ENCODE measurements around the gene TAF11L4.
"Not testable (repeated sequence)": the region's sequence is repeated elsewhere in the genome, so short reads cannot be mapped to it uniquely, and the experiment has no call there.

Gene TAF11L4

DNA sequence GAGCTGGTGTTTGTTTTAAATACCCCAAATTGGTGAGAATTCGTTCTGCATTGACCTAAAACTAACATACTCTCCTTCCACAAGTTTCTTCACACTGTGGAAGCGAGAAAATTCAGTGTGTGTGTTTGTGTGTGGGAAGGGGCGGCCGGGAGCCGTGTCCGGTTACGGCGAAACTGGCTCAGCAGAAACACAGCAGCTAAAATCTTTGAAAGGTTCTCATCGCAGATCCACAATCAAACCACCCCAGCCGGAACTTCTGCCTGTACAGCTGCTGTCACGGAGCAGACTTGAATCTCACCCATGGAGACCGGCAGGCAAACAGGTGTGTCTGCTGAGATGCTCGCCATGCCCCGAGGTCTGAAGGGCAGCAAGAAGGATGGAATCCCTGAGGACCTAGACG, at the start of gene TAF11L4:
Gene TAF11L4 (plus strand): TSS at position 301 of the 400 bp plus-strand sequence.
- not testable (repeated sequence) for DNase-seq

DNA sequence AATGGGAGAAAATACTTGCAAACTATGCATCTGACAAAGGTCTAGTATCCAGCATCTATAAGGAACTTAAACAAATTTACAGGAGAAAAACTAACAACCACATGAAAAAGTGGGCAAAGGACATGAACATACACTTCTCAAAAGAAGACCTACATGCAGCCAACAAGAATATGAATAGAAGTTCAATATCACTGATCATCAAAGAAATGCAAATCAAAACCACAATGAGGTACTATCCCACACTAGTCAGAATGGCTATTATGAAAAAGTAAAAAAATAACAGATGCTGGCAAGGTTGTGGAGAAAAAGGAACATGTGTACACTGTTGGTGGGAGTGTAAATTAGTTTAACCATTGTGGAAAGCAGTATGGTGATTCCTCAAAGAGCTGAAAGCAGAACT, 46.5 kb upstream of the TAF11L4 start:
- not testable (repeated sequence) for DNase-seq

DNA sequence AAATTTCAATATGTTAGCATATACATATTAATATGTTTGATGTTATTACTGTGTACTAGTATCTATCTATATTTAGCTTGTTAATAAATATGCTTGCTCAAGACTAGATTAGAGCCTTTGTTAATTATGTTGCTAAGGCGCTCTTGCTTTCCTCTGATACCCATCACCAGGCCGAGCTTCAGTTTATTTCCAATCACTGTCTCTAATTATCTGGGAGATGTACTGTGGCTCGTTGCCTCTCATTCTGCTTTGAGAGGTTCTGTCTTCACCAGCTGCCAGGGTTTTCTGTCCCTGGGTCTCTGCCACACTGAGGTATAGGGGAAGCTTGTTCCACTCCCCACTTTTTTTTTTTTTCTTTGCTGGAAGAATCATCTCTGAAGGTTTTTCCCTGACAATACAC, 44.6 kb upstream of the TAF11L4 start:
- DNase-seq, result no peak

DNA sequence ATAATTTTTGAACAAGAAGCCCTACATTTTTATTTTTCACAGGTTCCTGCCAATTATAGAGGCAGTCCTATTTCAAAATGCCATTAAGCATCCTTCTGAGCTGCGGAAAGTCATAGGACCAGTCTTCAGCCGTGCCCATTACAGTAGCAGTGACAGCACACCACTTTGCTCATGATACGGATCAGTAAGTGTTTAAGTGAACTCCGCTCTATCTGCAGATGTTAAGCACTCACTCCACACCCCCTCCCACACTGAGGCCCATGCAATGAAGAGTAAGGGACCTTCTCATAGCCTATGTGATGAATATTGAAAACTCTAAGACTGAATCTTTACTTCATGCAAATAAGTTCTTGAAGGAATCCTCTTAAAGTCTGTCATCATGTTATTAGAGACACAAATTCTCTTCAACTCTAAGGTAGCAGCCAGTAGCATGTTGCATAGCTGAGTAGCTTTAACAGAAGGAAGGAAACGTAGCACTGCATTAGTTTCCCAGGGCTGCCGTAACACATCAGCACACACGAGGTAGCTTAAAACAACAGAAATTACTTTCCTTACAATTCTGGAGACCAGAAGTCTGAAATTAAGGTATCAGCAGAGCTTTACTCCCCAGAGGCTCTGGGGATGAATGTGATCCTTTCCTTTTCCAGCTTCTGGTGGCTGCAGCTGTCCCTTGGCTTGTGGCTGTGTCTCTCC, 43.9 kb upstream of the TAF11L4 start:
- DNase-seq, result no peak

DNA sequence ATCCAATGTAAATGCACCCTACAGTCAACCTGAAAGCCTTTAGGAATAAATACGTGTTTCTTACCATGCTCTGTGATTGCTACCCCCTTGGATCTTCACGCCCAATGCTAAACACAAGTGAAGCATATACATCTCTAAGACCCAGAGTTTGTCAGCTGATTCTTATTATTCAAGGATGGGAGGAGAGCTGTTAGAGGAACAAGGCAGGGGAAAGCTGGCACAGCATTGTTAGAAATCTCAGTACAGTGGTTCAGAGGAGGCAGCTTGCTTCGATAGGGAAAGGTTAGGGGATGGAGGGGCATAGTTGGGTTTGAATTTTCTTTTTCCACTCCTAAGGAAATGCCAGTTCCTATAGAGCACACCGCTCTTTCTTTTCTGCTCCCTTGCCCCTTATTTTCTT, 40.2 kb upstream of the TAF11L4 start:
- DNase-seq, result no peak

DNA sequence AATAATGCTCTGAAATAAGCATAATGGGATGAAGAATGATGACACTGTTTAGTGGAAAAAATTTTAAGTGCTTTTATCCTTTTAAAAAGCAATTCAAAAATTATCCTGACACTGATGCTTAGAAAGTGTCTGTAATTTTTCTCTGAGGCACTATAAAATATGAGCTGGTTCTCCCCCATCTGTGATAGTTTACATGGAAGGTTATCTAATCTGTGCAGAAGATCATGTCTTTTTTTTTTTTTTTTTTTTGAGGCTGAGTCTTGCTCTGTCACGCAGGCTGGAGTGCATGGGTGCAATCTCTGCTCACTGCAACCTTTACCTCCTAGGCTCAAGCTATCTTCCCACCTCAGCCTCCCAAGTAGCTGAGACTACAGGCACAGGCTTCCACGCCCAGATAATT, 38.8 kb upstream of the TAF11L4 start:
- no peak for DNase-seq

DNA sequence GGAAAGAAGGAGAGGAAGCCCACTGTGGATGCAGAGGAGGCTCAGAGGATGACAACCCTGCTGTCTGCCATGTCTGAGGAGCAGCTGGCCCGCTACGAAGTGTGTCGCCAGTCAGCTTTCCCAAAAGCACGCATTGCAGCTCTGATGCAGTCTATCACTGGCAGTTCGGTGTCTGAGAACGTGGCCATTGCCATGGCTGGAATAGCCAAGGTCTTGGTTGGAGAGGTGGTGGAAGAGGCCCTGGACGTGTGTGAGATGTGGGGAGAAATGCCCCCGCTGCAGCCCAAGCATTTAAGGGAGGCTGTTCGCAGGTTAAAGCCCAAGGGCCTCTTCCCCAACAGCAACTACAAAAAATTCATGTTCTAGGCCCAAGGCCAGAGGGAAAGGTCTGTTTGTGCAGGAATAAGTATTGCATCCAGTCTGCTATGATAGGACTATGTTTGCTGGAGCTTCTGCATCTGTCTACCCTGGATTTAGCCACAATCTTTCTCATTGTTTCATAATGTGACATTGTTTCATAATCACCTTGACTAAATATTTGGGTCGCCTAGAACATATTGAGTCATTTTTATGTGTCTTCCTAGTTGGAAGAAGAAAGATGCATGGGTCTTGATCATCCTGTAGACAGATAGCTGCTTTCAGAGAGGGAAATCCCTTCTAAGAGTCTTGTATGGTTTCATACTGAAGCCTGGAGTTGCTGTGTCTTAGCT, 35.0 kb upstream of the TAF11L4 start:
- DNase-seq, result peak; percentile 20

DNA sequence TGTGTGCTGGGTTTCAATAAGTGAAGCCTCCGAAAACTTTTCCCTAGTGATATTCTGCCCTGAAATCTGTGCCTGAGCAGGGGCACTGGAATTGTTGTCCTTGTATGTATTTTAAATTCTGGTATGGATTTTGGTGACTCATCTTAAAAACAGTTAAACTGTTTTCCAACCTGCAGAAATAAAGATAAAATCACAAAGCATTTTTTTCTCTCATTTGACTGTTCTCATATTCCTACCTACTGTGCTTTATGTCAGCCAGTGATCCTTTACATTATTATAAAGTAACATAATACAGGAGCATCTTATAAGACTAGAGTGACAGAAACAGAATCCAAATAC, 34.5 kb upstream of the TAF11L4 start:
- no peak for DNase-seq

DNA sequence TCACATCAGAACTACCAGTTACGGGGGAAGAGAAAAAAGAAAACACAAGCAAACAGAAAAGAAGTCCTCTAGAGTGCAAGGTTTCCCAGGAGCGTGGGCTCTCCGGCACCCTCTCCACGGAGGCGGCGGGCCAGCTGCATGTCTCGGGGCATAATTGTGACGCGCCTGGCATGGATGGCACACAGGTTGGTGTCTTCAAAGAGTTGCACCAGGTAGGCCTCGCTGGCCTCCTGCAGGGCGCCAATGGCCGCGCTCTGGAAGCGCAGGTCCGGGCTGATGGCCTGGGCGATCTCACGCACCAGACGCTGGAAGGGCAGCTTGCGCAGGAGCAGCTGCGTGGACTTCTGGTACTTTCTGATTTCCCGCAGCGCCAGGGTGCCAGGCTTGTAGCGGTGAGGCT, 30.3 kb upstream of the TAF11L4 start:
- DNase-seq, result not testable (repeated sequence)

DNA sequence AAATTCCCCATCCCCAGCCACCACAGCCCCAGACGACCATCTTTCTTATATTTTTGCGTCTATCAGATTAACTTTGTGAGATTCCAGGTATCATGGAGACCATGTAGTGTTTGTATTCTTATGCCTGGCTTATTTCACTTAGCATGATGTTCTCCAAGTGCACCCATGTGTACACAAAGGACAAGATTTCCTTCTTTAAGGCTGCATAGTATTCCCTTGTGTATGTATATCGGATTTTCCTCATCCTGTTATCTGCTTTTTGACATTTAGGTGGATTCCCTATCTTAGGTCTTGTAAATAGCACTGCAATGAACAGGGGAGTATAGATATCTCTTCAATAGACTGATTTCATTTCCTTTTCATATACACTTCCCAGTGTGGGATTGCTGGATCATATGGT, 28.8 kb upstream of the TAF11L4 start:
- DNase-seq, result no peak

DNA sequence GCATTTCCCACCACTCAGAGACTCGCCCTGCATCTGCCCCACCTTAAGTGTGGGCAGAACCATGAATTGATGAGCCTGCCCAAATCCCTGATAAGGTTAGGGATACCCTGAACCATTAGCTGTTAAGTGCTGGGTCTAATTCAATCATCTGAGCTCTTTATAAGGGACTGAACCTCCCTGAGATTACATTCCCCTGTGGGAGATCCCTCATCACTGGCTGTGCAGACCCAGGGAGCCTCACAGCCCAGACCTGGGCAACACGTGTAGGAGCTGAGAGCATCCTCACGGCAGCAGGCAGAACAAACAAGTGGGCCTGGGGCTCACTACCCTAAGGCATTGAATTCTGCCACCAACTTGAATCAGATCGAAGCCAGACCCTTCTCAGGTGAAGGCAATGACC, 24.2 kb upstream of the TAF11L4 start:
- DNase-seq, result no peak

DNA sequence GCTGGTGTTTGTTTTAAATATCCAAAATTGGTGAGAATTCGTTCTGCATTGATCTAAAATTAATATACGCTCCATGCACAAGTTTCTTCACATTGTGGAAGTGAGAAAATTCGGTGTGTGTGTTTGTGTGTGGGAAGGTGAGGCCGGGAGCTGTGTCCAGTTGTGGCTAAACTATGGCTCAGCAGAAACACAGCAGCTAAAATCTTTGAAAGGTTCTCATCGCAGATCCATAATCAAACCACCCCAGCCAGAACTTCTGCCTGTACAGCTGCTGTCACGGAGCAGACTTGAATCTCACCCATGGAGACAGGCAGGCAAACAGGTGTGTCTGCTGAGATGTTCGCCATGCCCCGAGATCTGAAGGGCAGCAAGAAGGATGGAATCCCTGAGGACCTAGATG, 23.7 kb upstream of the TAF11L4 start, which contains the start of gene TAF11L2:
Gene TAF11L2 (plus strand): TSS at position 301 of the 400 bp plus-strand sequence.
- DNase-seq, result not testable (repeated sequence)

DNA sequence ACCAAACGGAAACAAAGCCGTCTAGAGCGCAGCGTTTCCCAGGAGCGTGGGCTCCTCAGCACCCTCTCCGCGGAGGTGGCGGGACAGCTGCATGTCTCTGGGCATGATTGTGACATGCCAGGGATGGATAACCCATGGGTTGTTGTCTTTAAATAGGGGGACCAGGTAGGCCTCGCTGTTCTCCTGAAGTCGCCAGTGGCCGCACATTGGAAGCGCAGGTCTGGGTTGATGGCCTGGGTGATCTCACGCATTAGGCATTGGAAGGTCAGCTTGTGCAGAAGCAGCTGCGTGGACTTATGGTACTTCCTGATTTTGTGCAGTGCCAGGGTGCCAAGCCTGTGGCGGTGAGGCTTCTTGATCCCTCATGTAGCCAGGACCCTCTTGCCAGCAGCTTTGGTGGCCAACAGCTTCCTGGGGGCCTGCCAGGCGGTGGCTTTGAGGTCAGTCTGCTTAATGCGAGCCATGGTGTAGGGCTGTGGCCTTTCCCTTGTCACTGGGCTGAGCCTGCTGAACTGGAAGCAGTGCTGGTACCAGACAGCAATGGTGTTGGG, 9.8 kb upstream of the TAF11L4 start:
- peak; percentile 13 for DNase-seq

DNA sequence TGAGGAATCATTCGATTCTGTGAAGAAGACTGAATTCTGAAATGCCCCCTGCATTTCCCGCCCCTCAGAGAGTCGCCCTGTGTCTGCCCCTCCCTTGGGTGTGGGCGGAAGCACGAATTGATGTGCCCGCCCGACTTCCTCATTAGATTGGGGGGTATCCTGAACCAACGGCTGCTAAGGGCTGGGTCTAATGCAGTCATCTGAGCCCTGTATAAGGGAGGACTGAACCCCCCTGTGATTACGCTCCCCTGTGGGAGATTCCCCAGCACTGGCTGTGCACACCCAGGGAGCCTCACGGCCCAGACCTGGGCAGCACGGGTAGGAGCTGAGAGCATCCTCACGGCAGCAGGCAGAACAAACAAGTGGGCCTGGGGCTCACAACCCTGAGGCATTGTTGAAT, 4.1 kb upstream of the TAF11L4 start:
- DNase-seq, result not testable (repeated sequence)

DNA sequence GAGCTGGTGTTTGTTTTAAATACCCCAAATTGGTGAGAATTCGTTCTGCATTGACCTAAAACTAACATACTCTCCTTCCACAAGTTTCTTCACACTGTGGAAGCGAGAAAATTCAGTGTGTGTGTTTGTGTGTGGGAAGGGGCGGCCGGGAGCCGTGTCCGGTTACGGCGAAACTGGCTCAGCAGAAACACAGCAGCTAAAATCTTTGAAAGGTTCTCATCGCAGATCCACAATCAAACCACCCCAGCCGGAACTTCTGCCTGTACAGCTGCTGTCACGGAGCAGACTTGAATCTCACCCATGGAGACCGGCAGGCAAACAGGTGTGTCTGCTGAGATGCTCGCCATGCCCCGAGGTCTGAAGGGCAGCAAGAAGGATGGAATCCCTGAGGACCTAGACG, 3.5 kb upstream of the TAF11L4 start, which contains the start of gene TAF11L3:
Gene TAF11L3 (plus strand): TSS at position 301 of the 400 bp plus-strand sequence.
- DNase-seq, result not testable (repeated sequence)

DNA sequence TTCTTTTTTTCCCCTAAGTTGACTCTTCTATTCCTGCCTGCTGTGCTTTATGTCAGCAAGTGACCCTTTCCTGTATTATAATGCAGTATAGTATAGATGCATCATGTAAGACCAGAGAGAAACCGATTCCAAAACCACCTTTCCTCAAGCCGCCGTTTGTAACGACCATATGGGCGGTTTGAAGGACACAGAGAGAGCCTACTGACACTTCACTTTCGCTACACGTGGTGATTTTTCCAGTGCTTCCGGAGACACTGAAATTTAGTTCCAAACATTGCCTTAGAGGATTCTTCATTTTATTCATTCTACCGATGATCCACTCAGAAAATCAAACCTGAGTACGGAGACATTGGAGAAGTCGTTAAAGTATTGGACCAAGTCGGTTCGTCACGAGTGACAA, 2.1 kb upstream of the TAF11L4 start:
- not testable (repeated sequence) for DNase-seq

DNA sequence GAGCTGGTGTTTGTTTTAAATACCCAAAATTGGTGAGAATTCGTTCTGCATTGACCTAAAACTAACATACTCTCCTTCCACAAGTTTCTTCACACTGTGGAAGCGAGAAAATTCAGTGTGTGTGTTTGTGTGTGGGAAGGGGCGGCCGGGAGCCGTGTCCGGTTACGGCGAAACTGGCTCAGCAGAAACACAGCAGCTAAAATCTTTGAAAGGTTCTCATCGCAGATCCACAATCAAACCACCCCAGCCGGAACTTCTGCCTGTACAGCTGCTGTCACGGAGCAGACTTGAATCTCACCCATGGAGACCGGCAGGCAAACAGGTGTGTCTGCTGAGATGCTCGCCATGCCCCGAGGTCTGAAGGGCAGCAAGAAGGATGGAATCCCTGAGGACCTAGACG, 3.3 kb downstream of the TAF11L4 start, which contains the start of gene TAF11L5:
Gene TAF11L5 (plus strand): TSS at position 301 of the 400 bp plus-strand sequence.
- not testable (repeated sequence) for DNase-seq

DNA sequence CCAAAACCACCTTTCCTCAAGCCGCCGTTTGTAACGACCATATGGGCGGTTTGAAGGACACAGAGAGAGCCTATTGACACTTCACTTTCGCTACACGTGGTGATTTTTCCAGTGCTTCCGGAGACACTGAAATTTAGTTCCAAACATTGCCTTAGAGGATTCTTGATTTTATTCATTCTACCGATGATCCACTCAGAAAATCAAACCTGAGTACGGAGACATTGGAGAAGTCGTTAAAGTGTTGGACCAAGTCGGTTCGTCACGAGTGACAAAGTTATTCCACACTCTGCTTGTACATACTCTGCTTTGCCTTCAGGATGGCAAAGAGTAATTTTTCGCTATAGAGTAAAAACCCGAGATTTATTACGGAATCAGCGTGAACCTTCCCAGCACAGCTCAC, 4.9 kb downstream of the TAF11L4 start:
- DNase-seq, result not testable (repeated sequence)

DNA sequence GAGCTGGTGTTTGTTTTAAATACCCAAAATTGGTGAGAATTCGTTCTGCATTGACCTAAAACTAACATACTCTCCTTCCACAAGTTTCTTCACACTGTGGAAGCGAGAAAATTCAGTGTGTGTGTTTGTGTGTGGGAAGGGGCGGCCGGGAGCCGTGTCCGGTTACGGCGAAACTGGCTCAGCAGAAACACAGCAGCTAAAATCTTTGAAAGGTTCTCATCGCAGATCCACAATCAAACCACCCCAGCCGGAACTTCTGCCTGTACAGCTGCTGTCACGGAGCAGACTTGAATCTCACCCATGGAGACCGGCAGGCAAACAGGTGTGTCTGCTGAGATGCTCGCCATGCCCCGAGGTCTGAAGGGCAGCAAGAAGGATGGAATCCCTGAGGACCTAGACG, 6.8 kb downstream of the TAF11L4 start, which contains the start of gene TAF11L6:
Gene TAF11L6 (plus strand): TSS at position 301 of the 400 bp plus-strand sequence.
- DNase-seq, result not testable (repeated sequence)

Data from MV-4-11 (cell line).